ENCODE measurements around the gene CUL3.

DNA sequence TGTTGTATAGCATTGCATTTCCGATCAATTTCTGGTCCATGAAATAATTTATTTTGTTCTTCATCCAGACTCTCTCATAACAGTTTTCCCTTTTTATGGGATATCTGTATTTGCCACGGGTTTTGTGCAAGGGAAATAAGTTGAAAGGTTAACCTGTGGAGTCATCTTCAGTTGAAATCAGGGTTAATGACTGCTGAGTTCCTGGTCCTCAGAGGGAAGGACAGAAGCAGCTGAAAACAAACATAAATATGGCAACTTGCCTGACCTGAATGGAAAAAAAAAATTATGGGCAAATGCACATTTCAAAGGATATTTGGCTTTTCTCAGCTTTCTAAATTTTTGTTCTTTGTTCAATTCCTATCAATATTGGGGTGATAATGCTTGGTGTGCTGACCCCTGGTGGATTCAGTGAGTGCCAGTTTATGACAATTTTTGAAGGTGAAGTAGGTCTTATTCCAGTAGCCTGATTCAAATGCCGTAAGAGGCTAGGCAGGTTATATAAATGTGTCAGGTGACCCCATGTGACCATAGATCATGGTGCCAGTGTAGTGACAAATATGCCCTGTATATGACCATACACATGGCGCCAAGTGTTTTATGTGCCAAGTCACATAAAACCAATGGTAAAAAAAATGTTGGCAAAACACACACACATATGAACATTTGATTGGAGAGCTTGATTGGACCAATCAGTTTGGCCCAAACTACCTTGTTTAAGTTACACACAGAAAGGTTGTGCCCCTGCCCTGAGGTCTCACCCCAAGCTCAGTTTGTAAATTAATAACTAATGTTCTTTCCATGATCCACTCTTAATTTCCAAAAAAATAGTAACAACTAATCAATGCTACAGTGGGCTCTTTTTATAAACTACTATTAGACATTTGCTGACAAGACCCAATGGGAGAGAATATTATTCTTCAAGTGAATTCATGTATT lies 135.7 kb downstream of the CUL3 start:
- no peak for TF ChIP-seq EZH2 (IDR thresholded peaks at IDR 0.05; ENCODE audit: borderline replicate concordance, low read length)
- peak; percentile 62 to 68 for TF ChIP-seq CTCF (conservative IDR thresholded peaks at IDR 0.05 in 1 of 2, IDR thresholded peaks at IDR 0.05 in 1 of 2; ENCODE audit: extremely low read depth in 1 of 2, insufficient read depth in 1 of 2, low read depth in 1 of 2, low read length in 2 of 2)

All from mammary epithelial cell (primary cell).